Neural cell (in vitro differentiated cells): ENCODE measurements around the gene SETD6. TPM values are rescaled to one million over a fixed set of nuclear protein-coding genes. Genes with fewer than 3 reads are reported as not detected.

Experiments used
- H2AFZ ChIP-seq: fragments of 200-600, 300-800 bp; sonication (generic), shearing (Covaris generic); 2 replicates; pipeline ENCODE4 v1.6.0; 2014; ENCODE audit warnings: low read depth, mild to moderate bottlenecking, antibody characterized with exemption, low read length, moderate library complexity
- H3F3A ChIP-seq: fragments of 200-600 bp; shearing (Covaris generic); 2 replicates; pipeline ENCODE4 v1.6.1; 2016; ENCODE audit warnings: mild to moderate bottlenecking, moderate library complexity, mixed read lengths, antibody characterized with exemption, low read length; ENCODE audit not compliant: insufficient read depth, poor library complexity, severe bottlenecking
- H3K27ac ChIP-seq: fragments of 200-600, 300-800 bp; sonication (generic), shearing (Covaris generic); 2 replicates; pipeline ENCODE4 v1.5.1; 2014; ENCODE audit warnings: mild to moderate bottlenecking, low read length, moderate library complexity
- H3K27me3 ChIP-seq: fragments of 300-800, 200-600 bp; sonication (generic), shearing (Covaris generic); 2 replicates; pipeline ENCODE4 v1.6.0; 2014; ENCODE audit warnings: mild to moderate bottlenecking, low read depth, low read length, moderate library complexity; ENCODE audit not compliant: insufficient read depth
- H3K36me3 ChIP-seq: fragments of 300-800, 200-600 bp; sonication (generic), shearing (Covaris generic); 2 replicates; pipeline ENCODE4 v1.5.1; 2014; ENCODE audit warnings: mild to moderate bottlenecking, antibody characterized with exemption, low read length, moderate library complexity; ENCODE audit not compliant: insufficient read depth
- H3K4me2 ChIP-seq: fragments of 300-800, 200-600 bp; sonication (generic), shearing (Covaris generic); 2 replicates; pipeline ENCODE4 v1.6.0; 2014; ENCODE audit warnings: mild to moderate bottlenecking, low read length
- H3K4me3 ChIP-seq: fragments of 300-800, 200-600 bp; sonication (generic), shearing (Covaris generic); 2 replicates; pipeline ENCODE4 v1.5.1; 2014; ENCODE audit warnings: mild to moderate bottlenecking, low read length, moderate library complexity
- H3K79me2 ChIP-seq: fragments of 200-600 bp; shearing (Covaris generic); replicated peaks from 2 replicates; pipeline ENCODE4 v1.6.0; 2014; ENCODE audit warnings: mild to moderate bottlenecking, low read length, moderate library complexity; ENCODE audit not compliant: insufficient read depth
- H3K9ac ChIP-seq: fragments of 300-800, 200-600 bp; sonication (generic), shearing (Covaris generic); 2 replicates; pipeline ENCODE4 v1.6.1; 2016; ENCODE audit warnings: mild to moderate bottlenecking, low read length, mixed read lengths
- H3K9me2 ChIP-seq: fragments of 200-600 bp; shearing (Covaris generic); 2 replicates; pipeline ENCODE4 v1.6.1; 2016; ENCODE audit warnings: mild to moderate bottlenecking, low read length, mixed read lengths; ENCODE audit not compliant: insufficient read depth
- H3K9me3 ChIP-seq: fragments of 200-600, 300-800 bp; sonication (generic), shearing (Covaris generic); 2 replicates; pipeline ENCODE4 v1.6.1; 2016; ENCODE audit warnings: mild to moderate bottlenecking, mixed run types, low read length, moderate library complexity, mixed read lengths
- H4K20me1 ChIP-seq: fragments of 200-600 bp; shearing (Covaris generic); 2 replicates; pipeline ENCODE4 v1.6.1; 2016; ENCODE audit warnings: mild to moderate bottlenecking, mixed run types; ENCODE audit not compliant: insufficient read depth
- EP300 ChIP-seq: fragments of 450-650 bp; conservative IDR thresholded peaks from 2 replicates; pipeline ENCODE4 v1.6.1; 2014; ENCODE audit warnings: antibody characterized with exemption, mild to moderate bottlenecking, moderate library complexity; ENCODE audit not compliant: poor library complexity, severe bottlenecking
- EZH2 ChIP-seq: fragments of 200-600, 300-800 bp; shearing (Covaris generic), sonication (generic); IDR thresholded peaks from 2 replicates; pipeline ENCODE4 v1.6.1; 2014; ENCODE audit warnings: antibody characterized with exemption, low read length, borderline replicate concordance, mild to moderate bottlenecking; ENCODE audit not compliant: insufficient read depth, poor library complexity, severe bottlenecking
- MXI1 ChIP-seq: fragments of 450-650 bp; conservative IDR thresholded peaks from 2 replicates; pipeline ENCODE4 v1.6.1; 2014; ENCODE audit warnings: antibody characterized with exemption, mild to moderate bottlenecking; ENCODE audit not compliant: poor library complexity, severe bottlenecking
- POLR2AphosphoS5 ChIP-seq: IDR thresholded peaks from 2 replicates; pipeline ENCODE4 v1.6.1; 2012
- RAD21 ChIP-seq: fragments of 450-650 bp; conservative IDR thresholded peaks from 2 replicates; pipeline ENCODE4 v1.6.1; 2014; ENCODE audit warnings: antibody characterized with exemption, mild to moderate bottlenecking, moderate library complexity
- SMC3 ChIP-seq: fragments of 450-650 bp; conservative IDR thresholded peaks from 2 replicates; pipeline ENCODE4 v1.6.1; 2014; ENCODE audit warnings: antibody characterized with exemption, mild to moderate bottlenecking, moderate library complexity; ENCODE audit not compliant: poor library complexity
- TAF1 ChIP-seq: IDR thresholded peaks from 2 replicates; pipeline ENCODE4 v1.6.1; 2012; ENCODE audit warnings: low read depth
- polyA plus RNA-seq: library from polyadenylated mRNA; depleted of rRNA; stranded (reverse); fragments of >200 nt; gene quantifications from 2 replicates; pipeline ENCODE4 v1.2.3, GENCODE V29; 2014
- TF ChIP-seq, protein P1 (sequence below): IDR thresholded peaks from 2 replicates; pipeline ENCODE4 v1.6.1; 2012; ENCODE audit warnings: borderline replicate concordance
- TF ChIP-seq, protein P2 (sequence below): fragments of 450-650 bp; IDR thresholded peaks from 2 replicates; pipeline ENCODE4 v1.5.1; 2014; ENCODE audit warnings: antibody characterized with exemption, mild to moderate bottlenecking, moderate library complexity; ENCODE audit not compliant: poor library complexity, severe bottlenecking

The SETD6 gene
- polyA plus RNA-seq, 1 donor from 2014 or later = 61.2 TPM

DNA sequence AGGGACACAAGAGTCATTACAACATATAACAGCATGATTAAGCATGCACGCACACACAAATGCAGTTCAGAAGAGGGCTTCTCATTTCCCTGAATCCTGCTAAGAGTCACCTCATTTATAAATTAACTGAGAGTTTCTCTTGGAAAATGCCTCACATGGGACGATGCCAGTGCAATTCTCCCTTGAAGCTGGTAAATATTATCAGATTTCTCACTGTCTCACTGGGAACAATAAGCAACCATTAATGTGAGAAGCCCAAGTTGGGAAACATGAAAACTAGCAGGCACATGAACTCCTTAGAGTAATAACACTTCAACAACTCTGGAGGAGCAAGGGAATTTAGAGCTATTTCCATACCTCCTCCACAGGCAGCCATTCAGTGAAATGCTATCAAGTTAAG lies 26.4 kb downstream of the SETD6 start:
- Histone ChIP-seq H3K27me3 (no peaks in the 10 kb centered on the region), H3F3A (no peaks in the 10 kb centered on the region), H2AFZ (no peak overlapping the region), H3K4me2 (no peak overlapping the region), H3K27ac (no peak overlapping the region), H3K79me2 (no peaks in the 10 kb centered on the region), H3K4me3 (no peak overlapping the region), H3K9me2 (no peaks in the 10 kb centered on the region), H3K9me3 (no peaks in the 10 kb centered on the region), H4K20me1 (no peaks in the 10 kb centered on the region), H3K9ac (no peak overlapping the region), H3K36me3 (peaks cover 25% of the 10 kb centered on the region)
- TF ChIP-seq, protein P1, sequence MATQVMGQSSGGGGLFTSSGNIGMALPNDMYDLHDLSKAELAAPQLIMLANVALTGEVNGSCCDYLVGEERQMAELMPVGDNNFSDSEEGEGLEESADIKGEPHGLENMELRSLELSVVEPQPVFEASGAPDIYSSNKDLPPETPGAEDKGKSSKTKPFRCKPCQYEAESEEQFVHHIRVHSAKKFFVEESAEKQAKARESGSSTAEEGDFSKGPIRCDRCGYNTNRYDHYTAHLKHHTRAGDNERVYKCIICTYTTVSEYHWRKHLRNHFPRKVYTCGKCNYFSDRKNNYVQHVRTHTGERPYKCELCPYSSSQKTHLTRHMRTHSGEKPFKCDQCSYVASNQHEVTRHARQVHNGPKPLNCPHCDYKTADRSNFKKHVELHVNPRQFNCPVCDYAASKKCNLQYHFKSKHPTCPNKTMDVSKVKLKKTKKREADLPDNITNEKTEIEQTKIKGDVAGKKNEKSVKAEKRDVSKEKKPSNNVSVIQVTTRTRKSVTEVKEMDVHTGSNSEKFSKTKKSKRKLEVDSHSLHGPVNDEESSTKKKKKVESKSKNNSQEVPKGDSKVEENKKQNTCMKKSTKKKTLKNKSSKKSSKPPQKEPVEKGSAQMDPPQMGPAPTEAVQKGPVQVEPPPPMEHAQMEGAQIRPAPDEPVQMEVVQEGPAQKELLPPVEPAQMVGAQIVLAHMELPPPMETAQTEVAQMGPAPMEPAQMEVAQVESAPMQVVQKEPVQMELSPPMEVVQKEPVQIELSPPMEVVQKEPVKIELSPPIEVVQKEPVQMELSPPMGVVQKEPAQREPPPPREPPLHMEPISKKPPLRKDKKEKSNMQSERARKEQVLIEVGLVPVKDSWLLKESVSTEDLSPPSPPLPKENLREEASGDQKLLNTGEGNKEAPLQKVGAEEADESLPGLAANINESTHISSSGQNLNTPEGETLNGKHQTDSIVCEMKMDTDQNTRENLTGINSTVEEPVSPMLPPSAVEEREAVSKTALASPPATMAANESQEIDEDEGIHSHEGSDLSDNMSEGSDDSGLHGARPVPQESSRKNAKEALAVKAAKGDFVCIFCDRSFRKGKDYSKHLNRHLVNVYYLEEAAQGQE = no peak
- TF ChIP-seq MXI1 = no peak
- TF ChIP-seq SMC3 = no peak
- TF ChIP-seq EP300 = no peak
- no peak for TF ChIP-seq POLR2AphosphoS5

DNA sequence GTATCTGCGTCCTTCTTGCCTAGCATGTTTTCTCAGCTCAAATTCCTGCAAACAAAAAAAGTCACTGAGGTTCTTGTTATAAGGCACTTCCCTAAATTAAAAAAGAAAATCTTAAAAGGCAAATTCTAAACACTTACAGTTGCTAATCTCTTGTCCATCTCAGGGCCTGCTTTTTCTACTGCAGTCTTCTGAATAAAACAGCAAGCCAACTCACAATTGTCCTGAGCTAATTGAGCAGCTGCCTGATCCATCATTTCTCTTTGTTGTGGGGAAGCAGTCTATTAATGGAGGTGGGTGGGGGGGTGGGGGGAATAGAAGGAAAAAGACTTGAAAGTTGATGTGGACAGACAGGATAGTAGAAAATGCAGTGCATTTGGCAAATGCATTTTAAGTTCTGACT lies 27.0 kb downstream of the SETD6 start:
- H3K4me3 ChIP-seq = no peak overlapping the region
- H3K9ac ChIP-seq = no peak overlapping the region
- no peaks in the 10 kb centered on the region for H3K9me2 ChIP-seq
- H4K20me1 ChIP-seq = no peaks in the 10 kb centered on the region
- TF ChIP-seq, protein P1 = no peak
- TF ChIP-seq TAF1 (no peak), EP300 (no peak), POLR2AphosphoS5 (no peak), RAD21 (no peak), EZH2 (no peak), MXI1 (no peak), SMC3 (no peak)
- TF ChIP-seq, protein P2, sequence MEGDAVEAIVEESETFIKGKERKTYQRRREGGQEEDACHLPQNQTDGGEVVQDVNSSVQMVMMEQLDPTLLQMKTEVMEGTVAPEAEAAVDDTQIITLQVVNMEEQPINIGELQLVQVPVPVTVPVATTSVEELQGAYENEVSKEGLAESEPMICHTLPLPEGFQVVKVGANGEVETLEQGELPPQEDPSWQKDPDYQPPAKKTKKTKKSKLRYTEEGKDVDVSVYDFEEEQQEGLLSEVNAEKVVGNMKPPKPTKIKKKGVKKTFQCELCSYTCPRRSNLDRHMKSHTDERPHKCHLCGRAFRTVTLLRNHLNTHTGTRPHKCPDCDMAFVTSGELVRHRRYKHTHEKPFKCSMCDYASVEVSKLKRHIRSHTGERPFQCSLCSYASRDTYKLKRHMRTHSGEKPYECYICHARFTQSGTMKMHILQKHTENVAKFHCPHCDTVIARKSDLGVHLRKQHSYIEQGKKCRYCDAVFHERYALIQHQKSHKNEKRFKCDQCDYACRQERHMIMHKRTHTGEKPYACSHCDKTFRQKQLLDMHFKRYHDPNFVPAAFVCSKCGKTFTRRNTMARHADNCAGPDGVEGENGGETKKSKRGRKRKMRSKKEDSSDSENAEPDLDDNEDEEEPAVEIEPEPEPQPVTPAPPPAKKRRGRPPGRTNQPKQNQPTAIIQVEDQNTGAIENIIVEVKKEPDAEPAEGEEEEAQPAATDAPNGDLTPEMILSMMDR = no peak
- peaks cover 20% of the 10 kb centered on the region for H3K36me3 ChIP-seq
- no peak overlapping the region for H3K27ac ChIP-seq
- H3K9me3 ChIP-seq = no peaks in the 10 kb centered on the region
- no peaks in the 10 kb centered on the region for H3K79me2 ChIP-seq
- H2AFZ ChIP-seq = no peak overlapping the region
- H3F3A ChIP-seq = no peaks in the 10 kb centered on the region
- no peaks in the 10 kb centered on the region for H3K27me3 ChIP-seq
- no peak overlapping the region for H3K4me2 ChIP-seq
